Vagina (tissue), 2 donors: ENCODE results near the gene EMILIN1. TPM values are rescaled to one million over a fixed set of nuclear protein-coding genes. Genes with fewer than 3 reads are reported as not detected.

Source experiments
- DNase-seq, 2 donors: peaks; one replicate each; pipeline ENCODE4 v3.0.0-alpha.2; 2017; ENCODE audit errors: extremely low spot score in 2 of 2
- H3K27ac ChIP-seq: fragments of 200-600 bp; sonication (generic); one replicate; pipeline ENCODE4 v1.5.1; 2019
- H3K27me3 ChIP-seq: fragments of 200-600 bp; sonication (generic); one replicate; pipeline ENCODE4 v1.5.1; 2019
- H3K36me3 ChIP-seq, 2 donors: fragments of 200-600 bp; sonication (generic); one replicate each; pipeline ENCODE4 v1.5.1; 2017 to 2019
- H3K4me1 ChIP-seq: fragments of 200-600 bp; sonication (generic); one replicate; pipeline ENCODE4 v1.5.1; 2019
- H3K4me3 ChIP-seq, 2 donors: fragments of 200-600 bp; sonication (generic); 1 replicate in 1 of 2; 2 replicates in 1 of 2; pipeline ENCODE4 v1.5.1; 2016 to 2019
- H3K9me3 ChIP-seq: fragments of 200-600 bp; sonication (generic); one replicate; pipeline ENCODE4 v1.5.1; 2019
- POLR2A ChIP-seq, 2 donors: fragments of 450-650 bp; IDR thresholded peaks; one replicate each; pipeline ENCODE4 v1.6.1; 2017; ENCODE audit warnings: antibody characterized with exemption in 2 of 2, mild to moderate bottlenecking in 2 of 2, moderate library complexity in 2 of 2
- POLR2AphosphoS5 ChIP-seq, 2 donors: sonication (generic); formaldehyde crosslinking; IDR thresholded peaks; one replicate each; pipeline ENCODE4 v1.9.0; 2017; ENCODE audit warnings: antibody characterized with exemption in 2 of 2, mild to moderate bottlenecking in 2 of 2, low read depth in 1 of 2; ENCODE audit not compliant: insufficient read depth in 1 of 2
- intact Hi-C: fragments of 100-400 bp; cut with DNase I; formaldehyde crosslinking; loops from one replicate; pipeline ENCODE4 v1.15.1; 2023
- total RNA-seq: library from RNA; depleted of rRNA; stranded (reverse); fragments of >200 nt; gene quantifications from one replicate; pipeline ENCODE4 v1.2.3, GENCODE V29; 2016
- TF ChIP-seq, protein P1 (sequence below), 3 experiments: fragments of 450-650 bp in 2 of 3; fragments of 200-600 bp in 1 of 3; sonication (generic) in 1 of 3; IDR thresholded peaks; one replicate each; pipeline ENCODE4 v1.5.1; 2017 to 2019; ENCODE audit warnings: antibody characterized with exemption in 3 of 3, mild to moderate bottlenecking in 2 of 3, moderate library complexity in 2 of 3

Gene EMILIN1
- total RNA-seq, 1 donor from 2014 or later, result 100 TPM

DNA sequence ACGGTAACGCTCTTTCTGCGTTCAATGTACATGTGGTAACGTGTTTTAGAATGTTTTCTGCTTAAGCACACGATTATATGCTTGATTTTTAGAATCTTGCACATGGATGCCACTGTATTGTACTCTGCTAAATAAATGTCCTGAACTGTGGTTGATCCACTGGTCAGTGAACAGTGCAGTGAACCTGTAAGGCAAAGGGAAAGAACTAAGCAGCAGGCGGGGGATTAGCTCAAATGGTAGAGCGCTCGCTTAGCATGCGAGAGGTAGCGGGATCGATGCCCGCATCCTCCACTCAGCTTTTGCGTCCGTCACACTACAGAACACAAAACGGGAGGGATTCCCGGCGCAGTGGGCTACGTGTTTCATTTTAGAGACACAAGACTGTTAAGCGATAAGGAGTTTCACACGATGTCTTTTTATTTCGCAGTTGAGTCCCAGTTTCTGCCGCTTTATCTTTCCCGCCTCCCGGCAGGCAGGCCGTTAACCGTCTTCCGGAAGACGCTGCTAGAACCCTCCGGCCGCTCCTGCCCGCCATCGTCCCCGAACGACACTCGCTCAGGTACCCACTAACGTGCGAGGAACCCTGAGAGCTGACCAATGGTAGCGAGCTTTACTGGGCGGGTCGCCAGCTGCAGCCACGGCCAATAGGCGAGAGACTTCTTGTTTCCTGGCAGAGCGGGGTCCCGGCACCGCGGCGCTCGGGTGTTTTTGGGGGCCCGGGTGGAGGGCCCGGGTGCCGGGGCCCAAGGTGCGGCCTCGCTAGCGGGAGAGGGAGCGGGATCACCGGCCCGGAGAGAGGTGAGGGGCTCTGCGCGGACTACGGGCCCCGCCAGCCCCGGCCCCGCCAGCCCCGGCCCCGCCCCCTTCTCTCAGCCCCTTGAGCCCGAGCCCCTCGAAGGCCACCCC, 27.2 kb upstream of the EMILIN1 start, which contains the start of gene AGBL5:
Gene AGBL5, plus strand, starts transcription at position 673 of the 906 bp plus-strand sequence. CDS start 1,291 bp downstream, outside the sequence.
- peak in 1 of 2 donors; percentile 96 for DNase-seq
- peak within 1 kb of the TSS; percentile 95 for H3K27ac ChIP-seq
- H3K27me3 ChIP-seq, result no peaks in the 10 kb centered on the region
- intact Hi-C loops, result loop anchor here (2.0 kb wide), 1 partner anchor 36 kb away; the partner anchor contains the start of gene KHK
- TF ChIP-seq, protein P1, sequence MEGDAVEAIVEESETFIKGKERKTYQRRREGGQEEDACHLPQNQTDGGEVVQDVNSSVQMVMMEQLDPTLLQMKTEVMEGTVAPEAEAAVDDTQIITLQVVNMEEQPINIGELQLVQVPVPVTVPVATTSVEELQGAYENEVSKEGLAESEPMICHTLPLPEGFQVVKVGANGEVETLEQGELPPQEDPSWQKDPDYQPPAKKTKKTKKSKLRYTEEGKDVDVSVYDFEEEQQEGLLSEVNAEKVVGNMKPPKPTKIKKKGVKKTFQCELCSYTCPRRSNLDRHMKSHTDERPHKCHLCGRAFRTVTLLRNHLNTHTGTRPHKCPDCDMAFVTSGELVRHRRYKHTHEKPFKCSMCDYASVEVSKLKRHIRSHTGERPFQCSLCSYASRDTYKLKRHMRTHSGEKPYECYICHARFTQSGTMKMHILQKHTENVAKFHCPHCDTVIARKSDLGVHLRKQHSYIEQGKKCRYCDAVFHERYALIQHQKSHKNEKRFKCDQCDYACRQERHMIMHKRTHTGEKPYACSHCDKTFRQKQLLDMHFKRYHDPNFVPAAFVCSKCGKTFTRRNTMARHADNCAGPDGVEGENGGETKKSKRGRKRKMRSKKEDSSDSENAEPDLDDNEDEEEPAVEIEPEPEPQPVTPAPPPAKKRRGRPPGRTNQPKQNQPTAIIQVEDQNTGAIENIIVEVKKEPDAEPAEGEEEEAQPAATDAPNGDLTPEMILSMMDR (IDR thresholded peaks at IDR 0.05), result no peak
- TF ChIP-seq POLR2AphosphoS5 (IDR thresholded peaks at IDR 0.05; ENCODE audit: insufficient read depth in 1 of 2, low read depth in 1 of 2) (peak; percentile 17 to 95), POLR2A (IDR thresholded peaks at IDR 0.05) (peak in 1 of 2 donors; percentile 54)
- H3K9me3 ChIP-seq, result no peaks in the 10 kb centered on the region
- H3K36me3 ChIP-seq, result peaks cover 0 to 29% of the 10 kb centered on the region in 2 donors
- H3K4me3 ChIP-seq, result peak within 1 kb of the TSS; percentile 71 to 93
- H3K4me1 ChIP-seq, result peaks cover 22% of the 10 kb centered on the region

DNA sequence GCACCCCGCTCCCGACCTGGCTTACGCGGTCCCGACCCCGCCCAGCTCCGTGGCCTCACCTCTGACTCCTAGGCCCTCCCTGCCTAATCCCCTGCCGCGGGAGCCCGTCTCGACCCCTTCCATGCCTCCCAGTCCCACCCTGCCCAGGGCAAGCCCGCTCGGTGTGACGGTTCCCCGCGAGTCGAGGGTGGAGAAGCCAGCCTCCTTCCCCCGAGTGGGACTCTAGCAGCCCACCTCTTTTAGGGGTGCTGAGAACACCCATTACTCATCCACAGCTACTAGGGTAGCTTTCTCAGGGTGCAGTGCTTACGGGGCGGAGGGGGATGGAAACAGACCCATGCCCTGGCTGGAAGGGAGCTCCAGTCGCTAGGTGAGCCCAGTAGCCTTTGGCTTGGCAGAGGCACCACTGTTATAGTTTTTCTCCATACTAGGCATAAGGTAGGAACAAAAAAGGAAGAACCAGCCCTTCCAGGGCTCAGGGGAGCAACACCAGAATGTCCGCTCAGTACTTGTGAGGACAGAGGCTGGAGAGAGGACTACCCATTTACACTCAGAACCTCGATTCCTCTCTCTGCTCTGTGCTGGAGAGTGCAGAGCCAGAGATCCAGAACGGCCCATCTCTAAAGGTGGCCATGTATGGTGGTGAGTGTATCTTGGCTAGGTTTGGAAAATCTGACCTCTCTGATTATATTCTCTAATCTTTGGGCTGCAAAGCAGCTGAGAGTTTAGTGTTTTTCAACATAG, 26.3 kb upstream of the EMILIN1 start:
- H3K27me3 ChIP-seq, result no peaks in the 10 kb centered on the region
- no peak for DNase-seq
- TF ChIP-seq POLR2AphosphoS5 (IDR thresholded peaks at IDR 0.05; ENCODE audit: insufficient read depth in 1 of 2, low read depth in 1 of 2) (no peak), POLR2A (IDR thresholded peaks at IDR 0.05) (no peak)
- TF ChIP-seq, protein P1 (IDR thresholded peaks at IDR 0.05), result no peak
- H3K36me3 ChIP-seq, result peaks cover 0 to 38% of the 10 kb centered on the region in 2 donors
- peaks cover 22% of the 10 kb centered on the region for H3K4me1 ChIP-seq
- H3K9me3 ChIP-seq, result no peaks in the 10 kb centered on the region
- peak overlapping the region; percentile 71 to 93 for H3K4me3 ChIP-seq
- peak overlapping the region; percentile 95 for H3K27ac ChIP-seq
- intact Hi-C loops, result loop anchor here (2.0 kb wide), 1 partner anchor 35 kb away; the partner anchor contains the start of gene KHK

DNA sequence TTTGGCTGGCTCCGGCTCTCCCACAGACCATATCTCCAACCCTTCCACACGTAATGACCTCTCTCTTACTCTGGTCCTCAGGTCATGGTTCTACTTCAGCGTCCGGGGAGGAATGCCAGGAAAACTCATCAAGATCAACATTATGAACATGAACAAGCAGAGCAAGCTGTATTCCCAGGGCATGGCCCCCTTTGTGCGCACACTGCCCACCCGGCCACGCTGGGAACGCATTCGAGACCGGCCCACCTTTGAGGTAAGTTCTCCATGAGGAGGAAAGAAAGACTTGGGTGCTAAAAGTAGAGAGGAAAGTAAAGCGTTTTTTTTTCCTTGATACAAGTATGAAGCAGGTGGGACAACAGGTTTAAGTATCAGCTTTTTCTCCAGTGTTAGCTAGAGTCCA, 25.1 kb upstream of the EMILIN1 start:
- TF ChIP-seq, protein P1 (IDR thresholded peaks at IDR 0.05), result no peak
- TF ChIP-seq POLR2AphosphoS5 (IDR thresholded peaks at IDR 0.05; ENCODE audit: insufficient read depth in 1 of 2, low read depth in 1 of 2) (no peak), POLR2A (IDR thresholded peaks at IDR 0.05) (no peak)
- Histone ChIP-seq H3K4me1 (peaks cover 22% of the 10 kb centered on the region), H3K27me3 (no peaks in the 10 kb centered on the region), H3K4me3 (no peak overlapping the region), H3K27ac (no peak overlapping the region), H3K36me3 (peaks cover 0 to 43% of the 10 kb centered on the region in 2 donors), H3K9me3 (no peaks in the 10 kb centered on the region)
- intact Hi-C loops, result no loop called here
- DNase-seq, result no peak

DNA sequence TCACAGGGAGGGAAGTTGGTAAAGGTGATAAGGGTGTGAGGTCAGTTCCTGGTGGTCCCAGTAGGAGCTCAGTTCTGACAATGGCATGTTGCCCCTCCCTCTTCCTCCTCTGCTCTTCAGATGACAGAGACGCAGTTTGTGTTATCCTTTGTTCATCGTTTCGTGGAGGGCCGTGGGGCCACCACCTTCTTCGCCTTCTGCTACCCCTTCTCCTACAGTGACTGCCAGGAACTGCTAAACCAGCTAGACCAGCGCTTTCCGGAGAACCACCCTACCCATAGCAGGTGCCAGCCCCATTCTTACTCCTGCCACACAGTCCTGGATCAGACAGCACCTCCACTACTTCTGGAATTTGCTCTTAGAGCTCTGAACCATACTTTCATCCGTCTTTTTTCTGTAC, 24.6 kb upstream of the EMILIN1 start:
- intact Hi-C loops, result no loop called here
- TF ChIP-seq, protein P1 (IDR thresholded peaks at IDR 0.05), result no peak
- no peak for TF ChIP-seq POLR2AphosphoS5 (IDR thresholded peaks at IDR 0.05; ENCODE audit: insufficient read depth in 1 of 2, low read depth in 1 of 2)
- TF ChIP-seq POLR2A (IDR thresholded peaks at IDR 0.05), result no peak
- DNase-seq, result no peak

More for the DNA sequence above, 24.6 kb upstream of the EMILIN1 start:
- Histone ChIP-seq H3K4me3 (no peak overlapping the region), H3K36me3 (peaks cover 0 to 47% of the 10 kb centered on the region in 2 donors), H3K27ac (no peak overlapping the region), H3K27me3 (no peaks in the 10 kb centered on the region), H3K9me3 (no peaks in the 10 kb centered on the region), H3K4me1 (peaks cover 22% of the 10 kb centered on the region)
